Spleen (tissue), 11 donors: ENCODE measurements around the gene CFAP97. TPM values are rescaled to one million over a fixed set of nuclear protein-coding genes. Genes with fewer than 3 reads are reported as not detected.
"Not testable (repeated sequence)": the region's sequence is repeated elsewhere in the genome, so short reads cannot be mapped to it uniquely, and the experiment has no call there.

ENCODE experiments used
- DNase-seq: peaks from one replicate; pipeline ENCODE4 v3.0.0-alpha.2; 2020
- H3K27ac ChIP-seq, 8 donors: fragments of 200-600 bp; sonication (generic) in 7 of 8; 1 replicate in 4 of 8; 2 replicates in 4 of 8; pipeline versions ENCODE4 v1.5.0 to v1.8.0; 2016 to 2021; ENCODE audit warnings: inconsistent platforms in 4 of 8, mild to moderate bottlenecking in 4 of 8, moderate library complexity in 1 of 8
- H3K27me3 ChIP-seq, 7 donors: fragments of 200-600 bp; sonication (generic) in 6 of 7; replicated peaks in 1 of 7; 1 replicate in 4 of 7; 2 replicates in 3 of 7; pipeline versions ENCODE4 v1.5.0 to v1.8.0; 2016 to 2021; ENCODE audit warnings: inconsistent platforms in 3 of 7, mild to moderate bottlenecking in 1 of 7
- H3K36me3 ChIP-seq, 6 donors: fragments of 200-600 bp; sonication (generic) in 5 of 6; 1 replicate in 4 of 6; 2 replicates in 2 of 6; pipeline versions ENCODE4 v1.5.0 to v1.8.0; 2016 to 2021; ENCODE audit warnings: inconsistent platforms in 2 of 6
- H3K4me1 ChIP-seq, 6 donors: fragments of 200-600 bp; sonication (generic) in 5 of 6; 1 replicate in 3 of 6; 2 replicates in 3 of 6; pipeline versions ENCODE4 v1.5.0 to v1.8.0; 2016 to 2021; ENCODE audit warnings: inconsistent platforms in 3 of 6
- H3K4me3 ChIP-seq, 8 donors: fragments of 200-600 bp; sonication (generic) in 7 of 8; 1 replicate in 4 of 8; 2 replicates in 4 of 8; pipeline versions ENCODE4 v1.5.0 to v1.8.0; 2016 to 2021; ENCODE audit warnings: inconsistent platforms in 4 of 8, mild to moderate bottlenecking in 4 of 8, moderate library complexity in 2 of 8
- H3K9me3 ChIP-seq, 8 donors: fragments of 200-600 bp; sonication (generic) in 7 of 8; 1 replicate in 4 of 8; 2 replicates in 4 of 8; pipeline versions ENCODE4 v1.5.0 to v1.8.0; 2016 to 2021; ENCODE audit warnings: inconsistent platforms in 4 of 8
- POLR2A ChIP-seq, 3 donors: fragments of 450-650 bp; IDR thresholded peaks; one replicate each; pipeline ENCODE4 v1.5.1; 2017; ENCODE audit warnings: antibody characterized with exemption in 3 of 3, mild to moderate bottlenecking in 1 of 3
- POLR2AphosphoS5 ChIP-seq, 3 donors: sonication (generic); formaldehyde crosslinking; IDR thresholded peaks; one replicate each; pipeline ENCODE4 v1.5.1; 2017; ENCODE audit warnings: antibody characterized with exemption in 3 of 3
- WGBS, 5 donors: extraction: QIAGEN DNeasy Blood & Tissue Kit in 3 of 5; methylation state at CpG; one replicate each; pipeline versions ENCODE4 v1.1.5 to v1.1.7; 2013 to 2018; 5-methylcytosine and 5-hydroxymethylcytosine counted together
- intact Hi-C: fragments of 100-400 bp; cut with DNase I; formaldehyde crosslinking; loops from one replicate; pipeline ENCODE4 v1.15.0; 2023; ENCODE audit warnings: low total_unique reads
- polyA plus RNA-seq, 3 donors: library from polyadenylated mRNA; stranded (reverse); fragments of 200-250 nt; gene quantifications; one replicate each; pipeline ENCODE4 v1.2.1, GENCODE V29; 2013
- total RNA-seq, 7 donors: library from RNA; depleted of rRNA in 3 of 7; stranded (reverse); fragments of >200 nt in 3 of 7; fragmentation: NEBNext Ultra II Directional in 4 of 7; extraction: Animal tissue kit (Norgen Biotek cat#: 25700) in 4 of 7; gene quantifications; one replicate each; pipeline versions ENCODE4 v1.1.0 to v1.2.1, GENCODE V29; 2016 to 2021
- TF ChIP-seq, protein P1 (sequence below), 11 experiments: fragments of 200-600 bp in 7 of 11; fragments of 450-650 bp in 4 of 11; sonication (generic) in 4 of 11; IDR thresholded peaks in 8 of 11; conservative IDR thresholded peaks in 3 of 11; 1 replicate in 7 of 11; 2 replicates in 4 of 11; pipeline versions ENCODE4 v1.4.0 to v1.8.0; 2016 to 2021; ENCODE audit warnings: antibody characterized with exemption in 11 of 11, inconsistent platforms in 4 of 11, mild to moderate bottlenecking in 1 of 11
- donor health status: healthy with polysubstance abuse.
- donor health status: DM: no; HTN: no; CAD: no; lungs with moderate emphysema.
- donor health status: DM: no; HTN: no; CAD: no.
- donor health status: Bipolar disorder and iron deficiency.
- donor health status: healthy.
- donor health status: DM: no; HTN: no; CAD: no.
- donor health status: DM: yes; HTN: yes; CAD: no.

The CFAP97 gene
- total and polyA plus RNA-seq, 10 donors: 4.8 to 48.6 (median 39.0) TPM

DNA sequence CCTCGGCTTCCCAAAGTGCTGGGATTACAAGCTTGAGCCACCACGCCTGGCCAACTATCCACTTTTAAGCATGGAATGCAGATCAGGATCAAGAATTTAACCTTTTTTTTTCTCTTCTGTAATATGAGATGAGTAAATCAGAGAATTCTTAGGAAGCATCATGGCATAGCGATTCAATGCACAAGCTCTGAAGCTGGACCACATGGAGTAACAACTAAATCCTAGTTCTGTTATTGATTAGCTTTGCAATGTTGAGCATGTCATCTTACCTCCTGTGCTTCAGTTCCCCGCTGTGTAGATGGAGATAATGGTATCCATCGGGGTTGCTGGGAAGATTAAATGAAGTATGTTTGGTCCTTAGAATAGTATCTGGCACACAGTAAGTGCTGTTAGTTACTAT is 3.7 kb upstream of the CFAP97 start:
- 93 to 98% (median 97%) methylated on average over 5 of the region's 5 CpGs for WGBS, 5 donors
- H3K9me3 ChIP-seq: no peaks in the 10 kb centered on the region
- intact Hi-C loops: no loop called here
- H3K27me3 ChIP-seq: peaks cover 0 to 19% (median 0%) of the 10 kb centered on the region in 7 donors
- H3K36me3 ChIP-seq: no peaks in the 10 kb centered on the region
- no peak for DNase-seq
- no peak overlapping the region for H3K27ac ChIP-seq
- no peak for TF ChIP-seq POLR2AphosphoS5 (IDR thresholded peaks at IDR 0.05)
- TF ChIP-seq, protein P1, sequence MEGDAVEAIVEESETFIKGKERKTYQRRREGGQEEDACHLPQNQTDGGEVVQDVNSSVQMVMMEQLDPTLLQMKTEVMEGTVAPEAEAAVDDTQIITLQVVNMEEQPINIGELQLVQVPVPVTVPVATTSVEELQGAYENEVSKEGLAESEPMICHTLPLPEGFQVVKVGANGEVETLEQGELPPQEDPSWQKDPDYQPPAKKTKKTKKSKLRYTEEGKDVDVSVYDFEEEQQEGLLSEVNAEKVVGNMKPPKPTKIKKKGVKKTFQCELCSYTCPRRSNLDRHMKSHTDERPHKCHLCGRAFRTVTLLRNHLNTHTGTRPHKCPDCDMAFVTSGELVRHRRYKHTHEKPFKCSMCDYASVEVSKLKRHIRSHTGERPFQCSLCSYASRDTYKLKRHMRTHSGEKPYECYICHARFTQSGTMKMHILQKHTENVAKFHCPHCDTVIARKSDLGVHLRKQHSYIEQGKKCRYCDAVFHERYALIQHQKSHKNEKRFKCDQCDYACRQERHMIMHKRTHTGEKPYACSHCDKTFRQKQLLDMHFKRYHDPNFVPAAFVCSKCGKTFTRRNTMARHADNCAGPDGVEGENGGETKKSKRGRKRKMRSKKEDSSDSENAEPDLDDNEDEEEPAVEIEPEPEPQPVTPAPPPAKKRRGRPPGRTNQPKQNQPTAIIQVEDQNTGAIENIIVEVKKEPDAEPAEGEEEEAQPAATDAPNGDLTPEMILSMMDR (IDR thresholded peaks at IDR 0.05 in 8 of 11, conservative IDR thresholded peaks at IDR 0.05 in 3 of 11): no peak
- TF ChIP-seq POLR2A (IDR thresholded peaks at IDR 0.05): no peak
- no peak overlapping the region for H3K4me3 ChIP-seq
- peaks cover 23 to 69% (median 61%) of the 10 kb centered on the region in 6 donors for H3K4me1 ChIP-seq

DNA sequence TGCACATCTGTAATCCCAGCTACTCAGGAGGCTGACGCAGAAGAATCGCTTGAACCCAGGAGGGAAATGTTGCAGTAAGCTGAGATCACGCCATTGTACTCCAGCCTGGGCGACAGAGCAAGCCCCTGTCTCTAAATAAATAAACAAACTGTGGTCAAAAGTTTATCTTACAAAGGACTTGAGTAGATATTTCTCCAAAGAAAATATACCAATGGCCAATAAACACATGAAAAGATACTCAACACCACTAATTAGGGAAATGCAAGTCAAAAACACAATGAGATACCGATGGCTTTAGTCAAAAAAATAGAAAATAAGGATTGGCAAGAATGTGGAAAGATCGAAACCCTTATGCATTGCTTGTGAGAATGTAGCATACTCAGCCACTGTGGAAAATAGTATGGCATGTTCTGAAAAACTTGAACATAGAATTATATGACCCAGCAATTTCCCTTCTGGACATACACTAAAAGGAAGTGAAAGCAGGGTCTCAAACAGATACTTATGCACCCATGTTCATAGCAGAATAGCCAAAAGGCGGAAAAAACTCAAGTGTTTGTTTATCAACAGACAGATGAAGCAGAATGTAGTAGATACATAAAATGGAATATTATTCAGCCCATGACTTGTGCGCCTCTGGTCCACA is 2.0 kb upstream of the CFAP97 start:
- DNase-seq: no peak
- TF ChIP-seq POLR2A (IDR thresholded peaks at IDR 0.05) (no peak), POLR2AphosphoS5 (IDR thresholded peaks at IDR 0.05) (no peak)
- TF ChIP-seq, protein P1 (IDR thresholded peaks at IDR 0.05 in 8 of 11, conservative IDR thresholded peaks at IDR 0.05 in 3 of 11): no peak
- Histone ChIP-seq H3K36me3 (peaks cover 0 to under 1% (median 0%) of the 10 kb centered on the region in 6 donors), H3K4me3 (no peak overlapping the region), H3K27me3 (peaks cover 0 to 19% (median 0%) of the 10 kb centered on the region in 7 donors), H3K4me1 (peaks cover 13 to 65% (median 57%) of the 10 kb centered on the region in 6 donors), H3K9me3 (no peaks in the 10 kb centered on the region), H3K27ac (peak overlapping the region in 1 of 8 donors; percentile 99)
- intact Hi-C loops: no loop called here
- WGBS, 5 donors: 83 to 93% (median 92%) methylated on average over 8 of the region's 8 CpGs

GRCh38 chr4:185205073-185205472 is 1.3 kb upstream of the CFAP97 start:
- intact Hi-C loops, H3K4me3 ChIP-seq, DNase-seq, H3K36me3 ChIP-seq, H3K9me3 ChIP-seq: not testable (repeated sequence)
- H3K27ac ChIP-seq: peak overlapping the region in 7 of 8 donors; percentile 1 to 99 (median 96)
- H3K27me3 ChIP-seq: peaks cover 0 to 12% (median 0%) of the 10 kb centered on the region in 7 donors
- peaks cover 11 to 62% (median 53%) of the 10 kb centered on the region in 6 donors for H3K4me1 ChIP-seq
- WGBS, 5 donors: 86 to 93% (median 86%) methylated on average over 13 of the region's 13 CpGs

DNA sequence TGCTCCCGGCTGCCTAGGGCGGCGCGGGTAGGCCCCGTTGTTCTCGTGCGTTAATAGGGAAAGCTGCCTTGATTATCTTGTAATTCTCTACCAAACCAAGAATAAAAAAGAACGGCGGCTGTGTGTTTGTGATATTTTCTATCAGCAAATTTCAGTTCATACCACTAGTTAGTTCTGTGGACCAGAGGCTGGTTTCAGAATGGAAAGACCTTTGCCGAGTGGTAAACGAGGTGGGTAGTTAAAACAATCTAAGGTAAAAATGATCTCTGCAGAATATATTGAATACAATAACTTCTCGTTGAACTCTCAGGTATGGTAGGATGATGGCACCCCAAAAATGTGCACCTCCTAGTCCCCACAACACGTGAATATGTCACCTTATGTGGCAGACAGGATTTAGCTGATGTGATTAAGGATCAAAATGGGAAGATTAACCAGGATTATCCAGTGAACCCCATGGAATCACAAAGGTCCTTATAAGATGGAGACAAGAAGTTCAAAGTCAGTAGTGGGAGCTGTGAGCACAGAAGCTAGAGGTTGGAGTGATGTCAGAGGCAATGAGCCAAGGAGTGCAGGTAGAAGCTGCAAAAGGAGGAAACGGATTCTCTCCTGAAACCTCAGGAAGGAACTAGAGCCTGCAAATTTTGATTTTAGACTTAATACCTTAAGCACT is 574 bp upstream of the CFAP97 start:
- Histone ChIP-seq H3K27ac (peak overlapping the region; percentile 92 to 99 (median 96)), H3K27me3 (peaks cover 0 to 5% (median 0%) of the 10 kb centered on the region in 7 donors), H3K4me3 (peak overlapping the region; percentile 44 to 91 (median 66)), H3K9me3 (no peaks in the 10 kb centered on the region), H3K36me3 (peaks cover 0 to 10% (median 0%) of the 10 kb centered on the region in 6 donors), H3K4me1 (peaks cover 11 to 62% (median 53%) of the 10 kb centered on the region in 6 donors)
- intact Hi-C loops: loop anchor here (5.0 kb wide), 1 partner anchor 188 kb away; no protein-coding TSS in a partner anchor
- no peak for DNase-seq
- 4 to 7% (median 5%) methylated on average over 14 of the region's 14 CpGs for WGBS, 5 donors
- TF ChIP-seq, protein P1 (IDR thresholded peaks at IDR 0.05 in 8 of 11, conservative IDR thresholded peaks at IDR 0.05 in 3 of 11): no peak
- TF ChIP-seq POLR2AphosphoS5 (IDR thresholded peaks at IDR 0.05) (no peak), POLR2A (IDR thresholded peaks at IDR 0.05) (no peak)
